GM12875 (cell line): Measurements from ENCODE around the gene HARS1.

Experiments used
- H3K4me3 ChIP-seq: one replicate; pipeline ENCODE4 v1.5.1; 2011; ENCODE audit warnings: low read depth, low read length, control low read depth
- TF ChIP-seq, protein P1 (sequence below): IDR thresholded peaks from 2 replicates; pipeline ENCODE4 v1.5.1; 2011; ENCODE audit warnings: low read depth, mild to moderate bottlenecking, control low read depth, inconsistent platforms, low read length, moderate library complexity, borderline replicate concordance; ENCODE audit not compliant: insufficient read depth

The HARS1 gene

GRCh38 chr5:140694276-140694675, 3.1 kb upstream of the HARS1 start:
- TF ChIP-seq, protein P1, sequence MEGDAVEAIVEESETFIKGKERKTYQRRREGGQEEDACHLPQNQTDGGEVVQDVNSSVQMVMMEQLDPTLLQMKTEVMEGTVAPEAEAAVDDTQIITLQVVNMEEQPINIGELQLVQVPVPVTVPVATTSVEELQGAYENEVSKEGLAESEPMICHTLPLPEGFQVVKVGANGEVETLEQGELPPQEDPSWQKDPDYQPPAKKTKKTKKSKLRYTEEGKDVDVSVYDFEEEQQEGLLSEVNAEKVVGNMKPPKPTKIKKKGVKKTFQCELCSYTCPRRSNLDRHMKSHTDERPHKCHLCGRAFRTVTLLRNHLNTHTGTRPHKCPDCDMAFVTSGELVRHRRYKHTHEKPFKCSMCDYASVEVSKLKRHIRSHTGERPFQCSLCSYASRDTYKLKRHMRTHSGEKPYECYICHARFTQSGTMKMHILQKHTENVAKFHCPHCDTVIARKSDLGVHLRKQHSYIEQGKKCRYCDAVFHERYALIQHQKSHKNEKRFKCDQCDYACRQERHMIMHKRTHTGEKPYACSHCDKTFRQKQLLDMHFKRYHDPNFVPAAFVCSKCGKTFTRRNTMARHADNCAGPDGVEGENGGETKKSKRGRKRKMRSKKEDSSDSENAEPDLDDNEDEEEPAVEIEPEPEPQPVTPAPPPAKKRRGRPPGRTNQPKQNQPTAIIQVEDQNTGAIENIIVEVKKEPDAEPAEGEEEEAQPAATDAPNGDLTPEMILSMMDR: no peak
- H3K4me3 ChIP-seq: no peak overlapping the region

DNA sequence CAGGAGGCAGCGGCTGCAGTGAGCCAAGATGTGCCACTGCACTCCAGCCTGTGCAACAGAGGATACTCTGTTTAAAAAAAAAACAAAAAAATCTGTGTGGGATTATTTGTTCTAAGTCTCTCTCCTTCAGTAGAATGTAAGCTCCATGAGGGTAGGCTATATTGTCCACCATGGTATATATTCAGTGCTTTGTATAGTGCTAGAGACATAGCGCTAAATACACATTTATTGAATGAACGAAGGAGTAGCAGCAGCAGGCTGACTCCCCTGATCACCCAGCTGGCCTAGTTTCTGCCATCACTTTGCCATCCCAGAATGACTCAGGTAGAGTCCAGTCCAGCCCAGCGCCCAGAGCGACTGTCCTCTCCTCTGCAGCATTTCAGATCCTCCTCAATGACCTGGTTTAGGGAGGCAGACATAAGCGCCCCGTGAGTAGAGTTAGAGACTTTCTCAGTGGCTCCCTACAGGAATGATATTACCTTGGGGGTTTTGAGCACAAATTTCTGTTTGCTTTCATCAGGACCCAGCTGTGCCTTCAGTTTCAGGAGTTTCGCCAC, 716 bp downstream of the HARS1 start:
- TF ChIP-seq, protein P1: no peak
- peak overlapping the region; percentile 99 for H3K4me3 ChIP-seq

DNA sequence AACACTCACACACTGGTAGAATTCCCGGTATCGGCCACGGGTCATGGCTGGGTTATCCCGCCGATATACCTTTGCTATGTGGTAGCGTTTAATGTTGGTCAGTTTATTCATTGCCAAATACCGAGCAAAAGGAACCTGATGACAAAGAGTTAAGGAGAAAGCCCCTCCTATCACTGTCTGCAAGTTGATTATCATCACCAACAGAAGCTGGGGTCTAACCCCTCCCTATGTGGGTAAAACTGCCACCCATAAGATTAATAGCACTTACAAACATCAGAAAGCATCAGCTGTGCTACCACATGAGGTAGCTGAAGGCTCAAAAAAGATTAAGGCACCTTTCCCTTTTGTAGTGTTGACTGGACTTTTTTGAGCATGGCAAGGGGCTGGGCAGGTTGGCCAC, 12.2 kb downstream of the HARS1 start:
- TF ChIP-seq, protein P1: no peak
- no peak overlapping the region for H3K4me3 ChIP-seq

DNA sequence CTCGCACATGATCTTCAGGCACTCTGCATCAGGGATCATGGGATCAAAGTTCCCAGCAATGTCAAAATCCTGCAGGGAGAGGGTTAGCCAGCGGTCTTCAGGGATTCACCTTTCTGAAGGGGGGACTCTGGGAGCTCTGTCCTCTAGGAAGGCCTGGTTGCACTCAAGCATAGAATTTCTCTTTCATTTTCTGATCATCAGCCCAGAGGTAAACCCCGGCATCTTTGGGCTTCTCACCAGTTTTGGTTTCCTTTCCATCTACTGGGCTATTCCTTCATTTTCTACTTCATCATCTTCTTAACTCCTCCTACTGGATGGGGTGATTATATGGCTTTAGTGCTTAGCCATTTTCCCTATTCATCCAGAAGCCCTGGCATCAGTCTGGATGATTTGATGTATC, 13.2 kb downstream of the HARS1 start:
- H3K4me3 ChIP-seq: no peak overlapping the region
- TF ChIP-seq, protein P1: no peak

- no peak overlapping the region for H3K4me3 ChIP-seq
- TF ChIP-seq, protein P1: no peak
Observed at GRCh38 chr5:140674629-140675028, 16.5 kb downstream of the HARS1 start.

GRCh38 chr5:140674211-140674610, 17.0 kb downstream of the HARS1 start:
- H3K4me3 ChIP-seq: no peak overlapping the region
- TF ChIP-seq, protein P1: no peak

- no peak within 1 kb of the TSS for H3K4me3 ChIP-seq
- TF ChIP-seq, protein P1: no peak
Observed at GRCh38 chr5:140673187-140673976, 17.8 kb downstream of the HARS1 start, which contains the start of gene DND1. Gene DND1 (minus strand): TSS chr5:140673576. CDS start chr5:140673542, 34 bp downstream.
